ENCODE data around the gene CPNE2. TPM values are rescaled to one million over a fixed set of nuclear protein-coding genes. Genes with fewer than 3 reads are reported as not detected.

Gene CPNE2
- total RNA-seq, 1 donor from 2014 or later = 13.7 TPM

GRCh38 chr16:57196286-57196685, 103.9 kb downstream of the CPNE2 start:
- Histone ChIP-seq H3K27me3 (ENCODE audit: low read depth) (no peaks in the 10 kb centered on the region), H3K4me3 (no peak overlapping the region), H3K27ac (replicated peaks) (no peak overlapping the region), H3K4me1 (peaks cover 66% of the 10 kb centered on the region), H3K9me3 (replicated peaks) (no peaks in the 10 kb centered on the region), H3K36me3 (no peaks in the 10 kb centered on the region)
- no peak for DNase-seq
- TF ChIP-seq, protein P1, sequence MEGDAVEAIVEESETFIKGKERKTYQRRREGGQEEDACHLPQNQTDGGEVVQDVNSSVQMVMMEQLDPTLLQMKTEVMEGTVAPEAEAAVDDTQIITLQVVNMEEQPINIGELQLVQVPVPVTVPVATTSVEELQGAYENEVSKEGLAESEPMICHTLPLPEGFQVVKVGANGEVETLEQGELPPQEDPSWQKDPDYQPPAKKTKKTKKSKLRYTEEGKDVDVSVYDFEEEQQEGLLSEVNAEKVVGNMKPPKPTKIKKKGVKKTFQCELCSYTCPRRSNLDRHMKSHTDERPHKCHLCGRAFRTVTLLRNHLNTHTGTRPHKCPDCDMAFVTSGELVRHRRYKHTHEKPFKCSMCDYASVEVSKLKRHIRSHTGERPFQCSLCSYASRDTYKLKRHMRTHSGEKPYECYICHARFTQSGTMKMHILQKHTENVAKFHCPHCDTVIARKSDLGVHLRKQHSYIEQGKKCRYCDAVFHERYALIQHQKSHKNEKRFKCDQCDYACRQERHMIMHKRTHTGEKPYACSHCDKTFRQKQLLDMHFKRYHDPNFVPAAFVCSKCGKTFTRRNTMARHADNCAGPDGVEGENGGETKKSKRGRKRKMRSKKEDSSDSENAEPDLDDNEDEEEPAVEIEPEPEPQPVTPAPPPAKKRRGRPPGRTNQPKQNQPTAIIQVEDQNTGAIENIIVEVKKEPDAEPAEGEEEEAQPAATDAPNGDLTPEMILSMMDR (IDR thresholded peaks at IDR 0.05; ENCODE audit: borderline replicate concordance) = no peak
- intact Hi-C loops (cut with micrococcal nuclease) = no loop called here

- TF ChIP-seq, protein P1 (IDR thresholded peaks at IDR 0.05; ENCODE audit: borderline replicate concordance) = no peak
- H3K4me3 ChIP-seq = no peak overlapping the region
- no peak overlapping the region for H3K27ac ChIP-seq (replicated peaks)
- H3K36me3 ChIP-seq = no peaks in the 10 kb centered on the region
- peaks cover 61% of the 10 kb centered on the region for H3K4me1 ChIP-seq
- intact Hi-C loops (cut with micrococcal nuclease) = no loop called here
- no peak for DNase-seq
- H3K27me3 ChIP-seq (ENCODE audit: low read depth) = no peaks in the 10 kb centered on the region
- no peaks in the 10 kb centered on the region for H3K9me3 ChIP-seq (replicated peaks)
Observed at GRCh38 chr16:57196753-57197152, 104.4 kb downstream of the CPNE2 start.

Other genes with a start within 250 kb of the CPNE2 start
- gene SLC12A3, start 227.4 kb upstream of the CPNE2 start, total RNA-seq = not detected
- 119 TPM for gene HERPUD1, start 160.4 kb upstream of the CPNE2 start, total RNA-seq
- 0.16 TPM for gene CETP, start 130.6 kb upstream of the CPNE2 start, total RNA-seq
- gene NLRC5, start 103.0 kb upstream of the CPNE2 start, total RNA-seq = 6.6 TPM
- 56.3 TPM for gene PSME3IP1, start 93.5 kb downstream of the CPNE2 start, total RNA-seq
- 14.0 TPM for gene RSPRY1, start 93.7 kb downstream of the CPNE2 start, total RNA-seq
- gene ARL2BP, start 152.7 kb downstream of the CPNE2 start, total RNA-seq = 57.8 TPM
- gene PLLP, start 192.1 kb downstream of the CPNE2 start, total RNA-seq = 5.2 TPM